Liver (tissue), 9 donors: ENCODE measurements around the gene TMTC2. TPM values are rescaled to one million over a fixed set of nuclear protein-coding genes. Genes with fewer than 3 reads are reported as not detected.

Source experiments
- DNase-seq: peaks from one replicate; pipeline ENCODE4 v3.0.0-alpha.2; 2017; ENCODE audit warnings: low spot score
- H3K27ac ChIP-seq, 2 donors: one replicate each; pipeline ENCODE4 v1.7.0; 2013; ENCODE audit warnings: inconsistent platforms in 2 of 2, low read length in 2 of 2, control low read depth in 1 of 2, low read depth in 1 of 2, mild to moderate bottlenecking in 1 of 2
- H3K27me3 ChIP-seq, 4 donors: one replicate each; pipeline versions ENCODE4 v1.6.1 to v1.7.0; 2013; ENCODE audit warnings: low read length in 3 of 4, inconsistent platforms in 1 of 4, mild to moderate bottlenecking in 1 of 4, moderate library complexity in 1 of 4; ENCODE audit not compliant: control insufficient read depth in 4 of 4, insufficient read depth in 4 of 4
- H3K36me3 ChIP-seq, 4 donors: one replicate each; pipeline versions ENCODE4 v1.6.1 to v1.7.0; 2013; ENCODE audit warnings: low read length in 3 of 4, mild to moderate bottlenecking in 3 of 4, low read depth in 1 of 4, moderate library complexity in 1 of 4; ENCODE audit not compliant: control insufficient read depth in 4 of 4, insufficient read depth in 3 of 4
- H3K4me1 ChIP-seq, 4 donors: one replicate each; pipeline versions ENCODE4 v1.6.1 to v1.7.0; 2013; ENCODE audit warnings: low read length in 3 of 4, mild to moderate bottlenecking in 3 of 4, moderate library complexity in 1 of 4; ENCODE audit not compliant: control insufficient read depth in 4 of 4, insufficient read depth in 4 of 4
- H3K4me3 ChIP-seq, 3 donors: one replicate each; pipeline versions ENCODE4 v1.6.1 to v1.7.0; 2013; ENCODE audit warnings: low read length in 3 of 3, control low read depth in 1 of 3, low read depth in 1 of 3, mild to moderate bottlenecking in 1 of 3
- H3K9ac ChIP-seq, 2 donors: one replicate each; pipeline ENCODE4 v1.7.0; 2013; ENCODE audit warnings: low read length in 2 of 2, mild to moderate bottlenecking in 2 of 2, moderate library complexity in 2 of 2, control low read depth in 1 of 2, low read depth in 1 of 2
- H3K9me3 ChIP-seq, 4 donors: one replicate each; pipeline versions ENCODE4 v1.6.1 to v1.7.0; 2013; ENCODE audit warnings: low read length in 3 of 4; ENCODE audit not compliant: control insufficient read depth in 4 of 4
- ATF3 ChIP-seq: IDR thresholded peaks from 2 replicates; pipeline ENCODE4 v1.6.1; 2016; ENCODE audit warnings: antibody characterized with exemption
- EGR1 ChIP-seq, 2 donors: IDR thresholded peaks; 2 replicates each; pipeline ENCODE4 v1.6.1; 2016 to 2018; ENCODE audit warnings: antibody characterized with exemption in 2 of 2, low read depth in 2 of 2
- FOXA1 ChIP-seq: IDR thresholded peaks from 2 replicates; pipeline ENCODE4 v1.6.1; 2016; ENCODE audit warnings: antibody characterized with exemption
- FOXA2 ChIP-seq: IDR thresholded peaks from 2 replicates; pipeline ENCODE4 v1.6.1; 2016; ENCODE audit warnings: antibody characterized with exemption
- GABPA ChIP-seq, 2 donors: IDR thresholded peaks in 1 of 2; conservative IDR thresholded peaks in 1 of 2; 2 replicates each; pipeline ENCODE4 v1.6.1; 2016; ENCODE audit warnings: antibody characterized with exemption in 2 of 2, mild to moderate bottlenecking in 1 of 2, moderate library complexity in 1 of 2
- HNF4A ChIP-seq, 2 donors: conservative IDR thresholded peaks; 2 replicates each; pipeline ENCODE4 v1.6.1; 2016; ENCODE audit warnings: antibody characterized with exemption in 2 of 2, mild to moderate bottlenecking in 2 of 2
- HNF4G ChIP-seq: IDR thresholded peaks from 2 replicates; pipeline ENCODE4 v1.6.1; 2016; ENCODE audit warnings: antibody characterized with exemption
- JUND ChIP-seq, 2 donors: IDR thresholded peaks; 2 replicates each; pipeline ENCODE4 v1.6.1; 2016; ENCODE audit warnings: antibody characterized with exemption in 2 of 2
- RAD21 ChIP-seq, 2 donors: IDR thresholded peaks; 2 replicates each; pipeline ENCODE4 v1.6.1; 2016; ENCODE audit warnings: antibody characterized with exemption in 2 of 2, mild to moderate bottlenecking in 2 of 2
- REST ChIP-seq: IDR thresholded peaks from 2 replicates; pipeline ENCODE4 v1.6.1; 2016; ENCODE audit warnings: antibody characterized with exemption, mild to moderate bottlenecking
- RXRA ChIP-seq, 2 donors: IDR thresholded peaks; 2 replicates each; pipeline ENCODE4 v1.6.1; 2017 to 2018; ENCODE audit warnings: antibody characterized with exemption in 2 of 2, mild to moderate bottlenecking in 1 of 2
- SP1 ChIP-seq: IDR thresholded peaks from 2 replicates; pipeline ENCODE4 v1.6.1; 2018; ENCODE audit warnings: antibody characterized with exemption, mild to moderate bottlenecking
- YY1 ChIP-seq: IDR thresholded peaks from 2 replicates; pipeline ENCODE4 v1.6.1; 2016; ENCODE audit warnings: antibody characterized with exemption, mild to moderate bottlenecking
- ZBTB33 ChIP-seq: IDR thresholded peaks from 2 replicates; pipeline ENCODE4 v1.6.1; 2016; ENCODE audit warnings: antibody characterized with exemption
- WGBS: extraction: QIAGEN DNeasy Blood & Tissue Kit; methylation state at CpG from one replicate; pipeline ENCODE4 v1.1.7; 2013; 5-methylcytosine and 5-hydroxymethylcytosine counted together
- polyA plus RNA-seq, 2 donors: library from polyadenylated mRNA; stranded (reverse) in 1 of 2; unstranded in 1 of 2; fragments of 200-250 nt in 1 of 2; fragments of >200 nt in 1 of 2; fragmentation: Nextera tagmentation in 1 of 2; extraction: Ambion mirVana in 1 of 2; gene quantifications; one replicate each; pipeline versions ENCODE4 v1.2.1 to v1.2.3, GENCODE V29; 2013 to 2015
- total RNA-seq, 2 donors: library from RNA; depleted of rRNA; stranded (reverse); fragments of >200 nt; gene quantifications; one replicate each; pipeline ENCODE4 v1.2.3, GENCODE V29; 2014
- donor health status: healthy.
- donor health status: healthy.
- donor health status: healthy.
- donor health status: healthy.
- donor health status: healthy.

Gene TMTC2
- total and polyA plus RNA-seq, 4 donors: 0.36 to 3.0 (median 0.61) TPM

GRCh38 chr12:82912406-82912805 is 225.7 kb downstream of the TMTC2 start (continued):
- no peak for TF ChIP-seq REST
- TF ChIP-seq ZBTB33: no peak
- TF ChIP-seq SP1: no peak
- no peak for TF ChIP-seq RXRA (IDR thresholded peaks at IDR 0.05)
- no peak for TF ChIP-seq FOXA1
- TF ChIP-seq FOXA2: no peak
- no peak for TF ChIP-seq HNF4A (conservative IDR thresholded peaks at IDR 0.05)
- no peak for TF ChIP-seq JUND (IDR thresholded peaks at IDR 0.05)
- TF ChIP-seq HNF4G: no peak

GRCh38 chr12:82919388-82920054 is 232.8 kb downstream of the TMTC2 start:
- H3K27me3 ChIP-seq: no peaks in the 10 kb centered on the region
- no peak for DNase-seq
- H3K27ac ChIP-seq: no peak overlapping the region
- no peak overlapping the region for H3K9ac ChIP-seq
- H3K4me3 ChIP-seq: no peak overlapping the region
- TF ChIP-seq RXRA (IDR thresholded peaks at IDR 0.05): no peak
- TF ChIP-seq REST: no peak
- TF ChIP-seq HNF4G: no peak
- TF ChIP-seq GABPA (IDR thresholded peaks at IDR 0.05 in 1 of 2, conservative IDR thresholded peaks at IDR 0.05 in 1 of 2): no peak
- no peak for TF ChIP-seq YY1
- no peak for TF ChIP-seq FOXA2
- TF ChIP-seq RAD21 (IDR thresholded peaks at IDR 0.05): no peak
- TF ChIP-seq EGR1 (IDR thresholded peaks at IDR 0.05; ENCODE audit: low read depth in 2 of 2): no peak
- TF ChIP-seq SP1: no peak
- TF ChIP-seq FOXA1: no peak
- TF ChIP-seq HNF4A (conservative IDR thresholded peaks at IDR 0.05): no peak
- TF ChIP-seq ATF3: no peak
- no peak for TF ChIP-seq JUND (IDR thresholded peaks at IDR 0.05)
- H3K4me1 ChIP-seq: no peaks in the 10 kb centered on the region
- H3K36me3 ChIP-seq: no peaks in the 10 kb centered on the region
- WGBS: 90% methylated on average over 7 of the region's 7 CpGs
- no peaks in the 10 kb centered on the region for H3K9me3 ChIP-seq
